ENCODE data around the gene WDR62. TPM values are rescaled to one million over a fixed set of nuclear protein-coding genes. Genes with fewer than 3 reads are reported as not detected.

Gene WDR62
- total RNA-seq, 1 experiment from 2014 or later, result 51.4 TPM

DNA sequence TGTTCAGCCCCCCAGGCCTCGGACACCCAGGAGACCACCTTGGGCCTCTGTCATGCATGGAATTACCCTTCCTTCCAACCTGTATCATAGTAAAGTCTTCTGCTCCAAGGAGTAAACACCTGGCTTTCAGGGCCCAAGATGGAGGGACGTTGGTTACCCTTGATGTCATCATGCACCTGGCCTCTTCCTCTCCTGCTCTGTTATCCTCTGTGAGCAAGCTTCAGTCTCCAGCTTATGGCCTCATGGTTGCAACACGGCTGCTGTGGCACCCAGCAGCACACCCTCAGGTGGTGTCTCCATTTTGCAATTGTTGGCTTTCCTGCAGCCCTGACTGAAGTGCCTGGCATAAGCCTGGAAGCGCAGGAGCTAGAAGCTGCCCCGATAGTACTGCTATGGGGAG is 52.3 kb downstream of the WDR62 start:
- in situ Hi-C loops (cut with HindIII; ENCODE audit: low pct_unique_long_range_greater_than_20kb, low sequenced_read_pairs) (no loop called here), intact Hi-C loops (cut with micrococcal nuclease; ENCODE audit: unreplicated experiment) (no loop called here)
- H3K9me3 ChIP-seq (ENCODE audit: control insufficient read depth, insufficient read depth, low read depth, low read length), result no peaks in the 10 kb centered on the region
- ChIA-PET POLR2A (no interaction called here), CTCF (no interaction called here)
- no peak for DNase-seq (ENCODE audit: low read depth, low spot score)
- H3K4me1 ChIP-seq (ENCODE audit: control insufficient read depth, insufficient read depth, low read length), result no peaks in the 10 kb centered on the region
- TF ChIP-seq TCF7L2 (IDR thresholded peaks at IDR 0.05; ENCODE audit: low read depth, low read length), result no peak
- 0 out of 2 replicates have a peak, but pooled peaks have one; percentile 23 for TF ChIP-seq POLR2AphosphoS5 (IDR thresholded peaks at IDR 0.05; ENCODE audit: low read depth, low read length)
- 0 out of 2 replicates have a peak, but pooled peaks cover 2% of the 10 kb centered on the region for H3K36me3 ChIP-seq (ENCODE audit: control insufficient read depth, insufficient read depth, low read length)
- no peak overlapping the region for H3K4me3 ChIP-seq (ENCODE audit: low read depth in 2 of 2, low read length in 2 of 2)
- no peak overlapping the region for H3K27ac ChIP-seq (ENCODE audit: low read length)
- H3K27me3 ChIP-seq (ENCODE audit: control insufficient read depth, insufficient read depth, low read length), result no peaks in the 10 kb centered on the region
- BruUV-seq (replicated peaks), result no TSS peak
- no peak for ATAC-seq

DNA sequence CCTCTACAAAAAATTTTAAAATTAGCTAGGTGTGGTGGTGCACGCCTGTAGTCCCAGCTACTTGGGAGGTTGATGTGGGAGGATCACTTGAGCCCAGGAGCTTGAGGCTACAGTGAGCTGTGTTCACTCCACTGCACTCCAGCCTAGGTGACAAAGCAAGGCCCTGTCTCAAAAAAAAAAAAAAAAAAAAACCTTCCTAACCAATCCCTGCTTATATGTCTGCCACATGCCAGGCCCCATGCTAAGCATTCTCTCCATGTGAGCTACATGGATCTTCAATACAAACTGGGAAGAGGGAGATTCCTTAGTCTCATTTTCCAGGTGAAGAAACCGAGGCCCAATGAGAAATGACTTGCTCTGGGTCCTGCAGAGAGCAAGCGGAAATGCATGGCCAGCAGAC is 54.0 kb downstream of the WDR62 start:
- in situ Hi-C loops (cut with HindIII; ENCODE audit: low pct_unique_long_range_greater_than_20kb, low sequenced_read_pairs) (no loop called here), intact Hi-C loops (cut with micrococcal nuclease; ENCODE audit: unreplicated experiment) (no loop called here)
- peaks cover 4% of the 10 kb centered on the region for H3K4me1 ChIP-seq (ENCODE audit: control insufficient read depth, insufficient read depth, low read length)
- ATAC-seq, result no peak
- POLR2A ChIA-PET, result no interaction called here
- no peaks in the 10 kb centered on the region for H3K27me3 ChIP-seq (ENCODE audit: control insufficient read depth, insufficient read depth, low read length)
- no peaks in the 10 kb centered on the region for H3K9me3 ChIP-seq (ENCODE audit: control insufficient read depth, insufficient read depth, low read depth, low read length)
- TF ChIP-seq TCF7L2 (IDR thresholded peaks at IDR 0.05; ENCODE audit: low read depth, low read length), result no peak
- TF ChIP-seq POLR2AphosphoS5 (IDR thresholded peaks at IDR 0.05; ENCODE audit: low read depth, low read length), result peak; percentile 46; the same call in 1 of the 2 replicates
- DNase-seq (ENCODE audit: low read depth, low spot score), result no peak
- peaks cover 2% of the 10 kb centered on the region; the same call in 1 of the 2 replicates for H3K36me3 ChIP-seq (ENCODE audit: control insufficient read depth, insufficient read depth, low read length)
- BruUV-seq (replicated peaks), result no TSS peak
- no peak overlapping the region for H3K27ac ChIP-seq (ENCODE audit: low read length)
- no peak overlapping the region for H3K4me3 ChIP-seq (ENCODE audit: low read depth in 2 of 2, low read length in 2 of 2)
- CTCF ChIA-PET, result no interaction called here

DNA sequence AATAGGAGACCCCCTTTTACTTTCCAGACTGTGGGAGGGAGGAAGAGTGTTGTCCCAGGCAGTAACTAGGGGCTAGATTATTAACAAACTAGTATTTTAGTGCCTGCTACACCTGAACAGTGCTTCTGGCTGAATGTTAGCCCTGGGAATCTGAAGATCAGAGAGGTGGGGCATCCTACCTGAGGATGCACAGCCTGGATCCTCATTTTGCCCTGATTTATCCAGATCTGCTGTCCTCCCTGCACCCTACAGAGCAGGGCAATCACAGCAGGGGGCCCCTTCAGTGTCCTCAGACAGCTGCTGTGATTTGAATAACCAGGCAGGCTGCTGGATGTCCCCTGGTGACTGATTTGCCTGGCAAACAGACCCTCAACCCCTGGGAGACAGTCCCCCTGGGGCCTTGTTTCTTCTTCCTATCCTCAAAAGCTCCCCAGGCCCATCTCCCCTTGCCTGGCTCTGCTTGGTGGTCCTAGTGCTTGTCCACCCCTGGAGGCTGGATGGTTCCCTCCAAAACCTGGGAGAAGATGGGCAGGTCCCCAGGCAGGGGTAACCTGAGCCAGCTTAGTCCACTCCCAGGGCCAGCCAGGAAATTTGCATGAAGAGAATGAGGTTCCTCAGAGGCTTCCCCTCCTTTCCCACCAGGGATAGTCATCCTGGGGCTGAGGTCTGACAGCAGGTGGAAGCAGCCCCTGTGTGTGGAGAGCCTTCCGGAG is 55.9 kb downstream of the WDR62 start, which contains the start of gene OVOL3:
Gene OVOL3, plus strand, starts transcription at position 657 of the 713 bp plus-strand sequence. CDS start 60 bp downstream, outside the sequence.
- no TSS peak for BruUV-seq (replicated peaks)
- ChIA-PET POLR2A (interaction anchor here (0.5 to 0.6 kb wide), 2 partner anchors 20 to 42 kb away, joined by 3 read pairs; no protein-coding TSS in a partner anchor), CTCF (no interaction called here)
- intact Hi-C loops (cut with micrococcal nuclease; ENCODE audit: unreplicated experiment), result no loop called here
- Histone ChIP-seq H3K4me3 (ENCODE audit: low read depth in 2 of 2, low read length in 2 of 2) (no peak within 1 kb of the TSS), H3K27ac (ENCODE audit: low read length) (no peak within 1 kb of the TSS), H3K4me1 (ENCODE audit: control insufficient read depth, insufficient read depth, low read length) (peaks cover 5% of the 10 kb centered on the region), H3K9me3 (ENCODE audit: control insufficient read depth, insufficient read depth, low read depth, low read length) (no peaks in the 10 kb centered on the region), H3K36me3 (ENCODE audit: control insufficient read depth, insufficient read depth, low read length) (no peaks in the 10 kb centered on the region; the same call in 1 of the 2 replicates), H3K27me3 (ENCODE audit: control insufficient read depth, insufficient read depth, low read length) (no peaks in the 10 kb centered on the region)
- ATAC-seq (no peak), DNase-seq (ENCODE audit: low read depth, low spot score) (no peak)
- TF ChIP-seq POLR2AphosphoS5 (IDR thresholded peaks at IDR 0.05; ENCODE audit: low read depth, low read length), result no peak
- TF ChIP-seq SIN3A (IDR thresholded peaks at IDR 0.05; ENCODE audit: borderline replicate concordance, insufficient read depth, low read depth, low read length), result no peak
- TF ChIP-seq, protein P1, sequence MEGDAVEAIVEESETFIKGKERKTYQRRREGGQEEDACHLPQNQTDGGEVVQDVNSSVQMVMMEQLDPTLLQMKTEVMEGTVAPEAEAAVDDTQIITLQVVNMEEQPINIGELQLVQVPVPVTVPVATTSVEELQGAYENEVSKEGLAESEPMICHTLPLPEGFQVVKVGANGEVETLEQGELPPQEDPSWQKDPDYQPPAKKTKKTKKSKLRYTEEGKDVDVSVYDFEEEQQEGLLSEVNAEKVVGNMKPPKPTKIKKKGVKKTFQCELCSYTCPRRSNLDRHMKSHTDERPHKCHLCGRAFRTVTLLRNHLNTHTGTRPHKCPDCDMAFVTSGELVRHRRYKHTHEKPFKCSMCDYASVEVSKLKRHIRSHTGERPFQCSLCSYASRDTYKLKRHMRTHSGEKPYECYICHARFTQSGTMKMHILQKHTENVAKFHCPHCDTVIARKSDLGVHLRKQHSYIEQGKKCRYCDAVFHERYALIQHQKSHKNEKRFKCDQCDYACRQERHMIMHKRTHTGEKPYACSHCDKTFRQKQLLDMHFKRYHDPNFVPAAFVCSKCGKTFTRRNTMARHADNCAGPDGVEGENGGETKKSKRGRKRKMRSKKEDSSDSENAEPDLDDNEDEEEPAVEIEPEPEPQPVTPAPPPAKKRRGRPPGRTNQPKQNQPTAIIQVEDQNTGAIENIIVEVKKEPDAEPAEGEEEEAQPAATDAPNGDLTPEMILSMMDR (IDR thresholded peaks at IDR 0.05), result no peak
- no peak for TF ChIP-seq TCF7L2 (IDR thresholded peaks at IDR 0.05; ENCODE audit: low read depth, low read length)
- TF ChIP-seq, protein P2, sequence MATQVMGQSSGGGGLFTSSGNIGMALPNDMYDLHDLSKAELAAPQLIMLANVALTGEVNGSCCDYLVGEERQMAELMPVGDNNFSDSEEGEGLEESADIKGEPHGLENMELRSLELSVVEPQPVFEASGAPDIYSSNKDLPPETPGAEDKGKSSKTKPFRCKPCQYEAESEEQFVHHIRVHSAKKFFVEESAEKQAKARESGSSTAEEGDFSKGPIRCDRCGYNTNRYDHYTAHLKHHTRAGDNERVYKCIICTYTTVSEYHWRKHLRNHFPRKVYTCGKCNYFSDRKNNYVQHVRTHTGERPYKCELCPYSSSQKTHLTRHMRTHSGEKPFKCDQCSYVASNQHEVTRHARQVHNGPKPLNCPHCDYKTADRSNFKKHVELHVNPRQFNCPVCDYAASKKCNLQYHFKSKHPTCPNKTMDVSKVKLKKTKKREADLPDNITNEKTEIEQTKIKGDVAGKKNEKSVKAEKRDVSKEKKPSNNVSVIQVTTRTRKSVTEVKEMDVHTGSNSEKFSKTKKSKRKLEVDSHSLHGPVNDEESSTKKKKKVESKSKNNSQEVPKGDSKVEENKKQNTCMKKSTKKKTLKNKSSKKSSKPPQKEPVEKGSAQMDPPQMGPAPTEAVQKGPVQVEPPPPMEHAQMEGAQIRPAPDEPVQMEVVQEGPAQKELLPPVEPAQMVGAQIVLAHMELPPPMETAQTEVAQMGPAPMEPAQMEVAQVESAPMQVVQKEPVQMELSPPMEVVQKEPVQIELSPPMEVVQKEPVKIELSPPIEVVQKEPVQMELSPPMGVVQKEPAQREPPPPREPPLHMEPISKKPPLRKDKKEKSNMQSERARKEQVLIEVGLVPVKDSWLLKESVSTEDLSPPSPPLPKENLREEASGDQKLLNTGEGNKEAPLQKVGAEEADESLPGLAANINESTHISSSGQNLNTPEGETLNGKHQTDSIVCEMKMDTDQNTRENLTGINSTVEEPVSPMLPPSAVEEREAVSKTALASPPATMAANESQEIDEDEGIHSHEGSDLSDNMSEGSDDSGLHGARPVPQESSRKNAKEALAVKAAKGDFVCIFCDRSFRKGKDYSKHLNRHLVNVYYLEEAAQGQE (IDR thresholded peaks at IDR 0.05; ENCODE audit: insufficient read depth in 1 of 2, low read depth in 2 of 2, low read length in 1 of 2), result no peak
- in situ Hi-C loops (cut with HindIII; ENCODE audit: low pct_unique_long_range_greater_than_20kb, low sequenced_read_pairs), result no loop called here
